IPS DF 6.9 (cell line): Measurements from ENCODE around the gene SMTNL1.

ENCODE experiments used
- DNase-seq: peaks from one replicate; pipeline ENCODE4 v3.0.0-alpha.2; 2013; ENCODE audit warnings: low read depth, low spot score
- H3K27ac ChIP-seq: one replicate; pipeline ENCODE4 v1.5.1; 2013; ENCODE audit warnings: low read length, control low read depth
- H3K27me3 ChIP-seq: 2 replicates; pipeline ENCODE4 v1.6.1; 2013; ENCODE audit warnings: mild to moderate bottlenecking, low read length; ENCODE audit not compliant: control insufficient read depth, insufficient read depth
- H3K36me3 ChIP-seq: 2 replicates; pipeline ENCODE4 v1.6.1; 2013; ENCODE audit warnings: low read length; ENCODE audit not compliant: control insufficient read depth, insufficient read depth
- H3K4me1 ChIP-seq: 2 replicates; pipeline ENCODE4 v1.6.1; 2013; ENCODE audit warnings: low read length; ENCODE audit not compliant: control insufficient read depth, insufficient read depth
- H3K4me3 ChIP-seq: 2 replicates; pipeline ENCODE4 v1.5.1; 2013; ENCODE audit warnings: mild to moderate bottlenecking, low read length
- H3K9me3 ChIP-seq: 2 replicates; pipeline ENCODE4 v1.6.1; 2013; ENCODE audit warnings: low read length, inconsistent platforms; ENCODE audit not compliant: control insufficient read depth, insufficient read depth
- WGBS: extraction: QIAGEN DNeasy Blood & Tissue Kit; methylation state at CpG from one replicate; pipeline ENCODE4 v1.1.7; 2013; ENCODE audit warnings: mixed read lengths, missing lambda C conversion rate; ENCODE audit not compliant: insufficient read length, insufficient coverage; 5-methylcytosine and 5-hydroxymethylcytosine counted together

SMTNL1 gene

DNA sequence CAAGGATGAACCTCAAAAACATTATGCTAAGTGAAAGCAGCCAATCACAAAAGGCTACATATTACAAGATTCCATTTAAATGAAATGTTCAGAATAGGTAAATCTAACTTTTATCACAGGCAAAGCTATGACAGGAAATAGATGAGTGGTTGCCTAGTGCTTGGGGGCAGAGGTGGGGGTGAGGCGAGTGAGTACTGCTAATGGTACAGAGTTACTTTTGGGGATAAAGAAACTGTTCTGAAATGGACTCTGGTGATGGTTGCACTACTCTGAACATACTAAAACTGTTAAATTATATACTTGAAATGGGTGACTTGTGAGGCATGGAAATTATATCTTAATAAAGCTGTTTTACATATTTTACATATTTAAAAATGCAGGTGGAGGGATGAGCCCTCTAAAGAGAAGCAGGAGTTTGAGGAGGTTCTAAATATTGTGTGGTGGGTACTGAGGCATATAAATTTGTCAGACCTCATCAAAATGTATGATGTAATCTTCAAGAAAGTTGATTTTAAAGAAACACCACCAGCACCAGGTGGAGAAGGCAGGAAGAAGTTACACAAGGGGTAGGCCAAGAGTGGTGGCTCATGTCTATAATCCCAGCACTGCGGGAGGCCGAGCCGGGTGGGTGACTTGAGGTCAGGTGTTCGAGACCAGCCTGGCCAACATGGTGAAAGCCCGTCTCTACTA is 25.5 kb upstream of the SMTNL1 start:
- Histone ChIP-seq H3K9me3 (no peaks in the 10 kb centered on the region), H3K4me3 (no peak overlapping the region), H3K27me3 (peaks cover 3% of the 10 kb centered on the region; the same call in 1 of the 2 replicates), H3K27ac (no peak overlapping the region), H3K36me3 (no peaks in the 10 kb centered on the region), H3K4me1 (peaks cover 1% of the 10 kb centered on the region; the same call in 1 of the 2 replicates)
- WGBS = no CpG with 5 or more reads among the region's 6 CpGs
- DNase-seq = no peak

- H3K36me3 ChIP-seq = no peaks in the 10 kb centered on the region
- WGBS = no CpG with 5 or more reads among the region's 12 CpGs
- no peaks in the 10 kb centered on the region for H3K9me3 ChIP-seq
- H3K4me1 ChIP-seq = peaks cover 1% of the 10 kb centered on the region; the same call in 1 of the 2 replicates
- no peak overlapping the region for H3K27ac ChIP-seq
- no peak overlapping the region for H3K4me3 ChIP-seq
- no peak for DNase-seq
- peaks cover 3% of the 10 kb centered on the region; the same call in 1 of the 2 replicates for H3K27me3 ChIP-seq
Observed at GRCh38 chr11:57512646-57513451, 24.5 kb upstream of the SMTNL1 start.

DNA sequence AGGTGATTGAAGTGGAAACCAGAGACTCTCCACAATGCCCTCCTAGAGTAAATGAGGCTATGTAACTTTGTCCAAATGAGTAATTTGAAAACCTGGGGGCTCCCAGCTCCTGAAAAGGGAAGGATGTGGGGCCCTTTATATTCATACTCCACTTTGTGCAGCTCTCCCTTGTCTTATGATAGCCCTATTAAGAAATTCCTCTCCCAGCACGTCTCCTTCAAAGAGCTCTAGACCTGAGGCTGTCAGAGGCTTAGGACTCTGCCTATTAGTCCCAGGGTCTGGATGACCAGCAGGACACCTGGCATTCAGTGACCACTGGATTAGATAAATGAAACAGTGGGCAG is 24.0 kb upstream of the SMTNL1 start:
- WGBS = no CpG with 5 or more reads among the region's 1 CpG
- H3K36me3 ChIP-seq = no peaks in the 10 kb centered on the region
- peaks cover 3% of the 10 kb centered on the region; the same call in 1 of the 2 replicates for H3K27me3 ChIP-seq
- DNase-seq = no peak
- no peaks in the 10 kb centered on the region for H3K9me3 ChIP-seq
- no peak overlapping the region; the same call in 1 of the 2 replicates for H3K4me3 ChIP-seq
- H3K4me1 ChIP-seq = peaks cover 1% of the 10 kb centered on the region; the same call in 1 of the 2 replicates
- no peak overlapping the region for H3K27ac ChIP-seq

DNA sequence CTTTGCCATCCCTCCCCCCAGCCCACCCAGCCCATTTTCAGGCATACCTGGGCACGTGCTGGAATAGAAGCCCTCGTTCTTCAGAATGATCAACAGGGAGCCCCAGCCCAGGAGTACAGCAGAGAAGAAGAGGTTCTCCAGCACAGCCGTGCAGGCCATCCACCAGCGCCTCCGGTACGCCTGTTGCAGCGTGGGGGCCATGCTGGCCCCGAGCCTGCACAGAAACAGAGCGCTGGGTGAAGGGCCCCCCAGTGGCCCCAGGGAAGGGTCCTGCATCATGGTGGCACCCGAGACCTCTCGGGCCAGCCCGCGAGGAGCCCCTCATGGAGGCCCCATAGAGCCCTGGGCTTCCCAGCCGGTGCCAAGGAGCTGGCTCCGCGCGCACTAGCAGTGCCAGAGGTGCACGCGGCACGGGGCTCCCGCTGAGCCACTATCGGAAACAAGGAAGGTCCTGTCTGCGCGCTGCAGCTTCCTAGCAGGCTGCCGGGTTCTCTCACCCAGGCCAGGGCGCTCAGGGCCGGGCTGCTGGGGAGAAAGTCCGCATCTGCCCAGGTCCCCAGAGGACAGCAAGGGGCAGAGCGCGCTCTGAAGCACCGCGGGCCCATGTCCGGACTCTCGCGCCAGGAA is 23.4 kb upstream of the SMTNL1 start:
- no peak overlapping the region for H3K27ac ChIP-seq
- peak overlapping the region; percentile 64; the same call in 1 of the 2 replicates for H3K4me3 ChIP-seq
- H3K36me3 ChIP-seq = no peaks in the 10 kb centered on the region
- no peaks in the 10 kb centered on the region for H3K9me3 ChIP-seq
- H3K4me1 ChIP-seq = peaks cover 1% of the 10 kb centered on the region; the same call in 1 of the 2 replicates
- WGBS = no CpG with 5 or more reads among the region's 35 CpGs
- peaks cover 3% of the 10 kb centered on the region; the same call in 1 of the 2 replicates for H3K27me3 ChIP-seq
- no peak for DNase-seq

DNA sequence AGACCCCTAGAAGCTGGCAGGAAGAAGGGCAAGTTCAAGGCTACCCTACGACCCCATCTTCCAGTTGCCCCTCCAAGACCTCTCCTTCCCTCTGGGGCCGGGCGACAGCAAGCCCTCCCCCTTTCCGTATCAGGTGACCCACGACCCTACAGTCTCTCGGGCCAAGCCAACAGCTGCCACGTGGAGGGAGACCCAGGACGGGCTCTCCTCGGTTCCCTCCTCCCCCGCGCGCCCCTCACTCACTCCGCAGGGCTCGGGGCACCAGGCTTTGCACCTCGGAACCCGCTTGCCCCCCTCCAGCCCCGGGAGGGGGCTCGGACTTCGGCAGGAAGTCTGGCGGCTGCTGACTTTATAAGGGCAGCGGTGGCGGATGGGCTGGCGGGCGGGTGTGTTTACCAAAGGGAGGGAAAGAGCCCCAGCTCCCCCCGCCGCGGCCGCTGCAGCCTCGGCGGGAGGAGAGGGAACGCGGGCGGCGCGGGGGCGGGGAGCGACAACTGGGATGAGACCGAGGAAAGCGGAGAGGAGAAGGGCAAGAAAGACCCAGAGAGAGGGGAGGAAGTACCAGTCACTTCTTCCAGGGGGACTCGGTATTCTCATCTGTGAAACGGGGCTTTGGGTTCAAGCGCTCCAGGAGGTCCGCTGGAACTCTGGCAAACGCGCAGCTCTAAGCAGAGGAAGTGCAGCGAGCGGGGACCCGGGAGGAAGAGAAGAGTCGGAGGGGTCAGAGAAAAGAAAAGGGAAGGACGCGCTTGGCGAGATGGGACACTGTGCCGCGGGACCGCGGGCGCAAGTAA is 22.7 kb upstream of the SMTNL1 start:
- Histone ChIP-seq H3K4me3 (peak overlapping the region; percentile 64; the same call in 1 of the 2 replicates), H3K4me1 (peaks cover 1% of the 10 kb centered on the region; the same call in 1 of the 2 replicates), H3K27me3 (peaks cover 3% of the 10 kb centered on the region; the same call in 1 of the 2 replicates), H3K27ac (no peak overlapping the region), H3K36me3 (no peaks in the 10 kb centered on the region), H3K9me3 (no peaks in the 10 kb centered on the region)
- no CpG with 5 or more reads among the region's 57 CpGs for WGBS
- no peak for DNase-seq

DNA sequence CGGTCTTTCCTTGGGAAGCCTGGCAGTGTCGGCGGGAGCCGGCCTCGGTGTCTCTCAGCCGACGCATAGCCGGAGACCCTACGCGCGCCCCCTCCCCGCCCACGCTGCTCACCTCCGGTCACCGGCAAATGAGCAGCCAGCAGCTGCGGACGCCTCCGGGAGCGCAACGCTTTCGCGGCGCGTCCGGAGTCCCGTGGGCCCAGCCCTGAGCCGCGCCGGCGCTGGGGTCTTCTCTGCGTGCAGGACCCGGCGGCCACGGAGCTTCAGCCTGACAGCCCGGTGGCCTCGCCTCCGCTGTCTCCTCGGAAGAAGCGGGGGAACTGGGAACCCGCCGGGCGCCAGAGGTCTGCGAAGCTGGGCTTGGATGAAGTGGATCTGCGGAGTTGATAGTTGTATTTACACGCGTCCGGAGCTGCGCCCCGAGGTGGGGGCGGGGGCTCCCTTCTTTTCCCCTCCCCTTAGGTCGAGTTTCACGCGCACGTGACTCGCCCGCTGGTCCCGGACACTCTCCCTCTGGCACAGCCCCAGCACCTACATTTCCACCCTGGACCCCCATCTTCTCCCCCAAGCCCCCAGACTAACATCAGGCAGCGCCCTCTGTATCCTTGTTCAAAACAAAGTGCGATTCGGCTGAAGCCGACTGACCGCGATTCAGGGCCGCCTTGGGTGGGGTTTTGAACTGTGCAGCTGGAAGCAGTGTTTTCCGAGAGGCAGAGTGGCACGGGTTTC is 21.9 kb upstream of the SMTNL1 start, which contains the start of gene SLC43A1:
SLC43A1 (minus strand) TSS at position 371 of the 729 bp plus-strand sequence. CDS start 1,591 bp downstream, outside the sequence.
- no peak for DNase-seq
- peaks cover 1% of the 10 kb centered on the region; the same call in 1 of the 2 replicates for H3K4me1 ChIP-seq
- no peak within 1 kb of the TSS for H3K27ac ChIP-seq
- no peaks in the 10 kb centered on the region for H3K9me3 ChIP-seq
- H3K27me3 ChIP-seq = peaks cover 3% of the 10 kb centered on the region; the same call in 1 of the 2 replicates
- no peaks in the 10 kb centered on the region for H3K36me3 ChIP-seq
- no CpG with 5 or more reads among the region's 66 CpGs for WGBS
- H3K4me3 ChIP-seq = peak within 1 kb of the TSS; percentile 64; the same call in 1 of the 2 replicates

DNA sequence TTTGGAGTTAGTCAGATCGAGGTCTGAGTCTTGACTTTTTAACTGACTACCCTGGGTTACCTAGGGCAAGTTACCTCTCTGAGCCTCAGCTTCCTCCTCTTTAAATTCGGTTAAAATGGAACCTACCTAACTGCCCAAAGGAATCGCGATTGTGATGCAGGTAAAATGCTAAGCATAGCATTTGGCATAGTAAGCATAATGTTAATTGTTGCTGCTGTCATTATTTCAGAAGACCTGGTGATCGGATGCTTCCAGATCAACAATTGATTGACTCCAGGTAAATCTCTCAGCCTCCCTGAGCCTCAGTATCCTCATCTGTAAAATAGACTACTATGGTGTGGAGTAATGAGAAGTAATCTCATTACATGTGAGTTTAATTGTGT is 21.3 kb upstream of the SMTNL1 start:
- no peaks in the 10 kb centered on the region for H3K36me3 ChIP-seq
- H3K27ac ChIP-seq = no peak overlapping the region
- peaks cover 3% of the 10 kb centered on the region; the same call in 1 of the 2 replicates for H3K27me3 ChIP-seq
- no peaks in the 10 kb centered on the region for H3K9me3 ChIP-seq
- peak overlapping the region; percentile 64; the same call in 1 of the 2 replicates for H3K4me3 ChIP-seq
- H3K4me1 ChIP-seq = peaks cover 1% of the 10 kb centered on the region; the same call in 1 of the 2 replicates
- WGBS = no CpG with 5 or more reads among the region's 5 CpGs
- DNase-seq = no peak

DNA sequence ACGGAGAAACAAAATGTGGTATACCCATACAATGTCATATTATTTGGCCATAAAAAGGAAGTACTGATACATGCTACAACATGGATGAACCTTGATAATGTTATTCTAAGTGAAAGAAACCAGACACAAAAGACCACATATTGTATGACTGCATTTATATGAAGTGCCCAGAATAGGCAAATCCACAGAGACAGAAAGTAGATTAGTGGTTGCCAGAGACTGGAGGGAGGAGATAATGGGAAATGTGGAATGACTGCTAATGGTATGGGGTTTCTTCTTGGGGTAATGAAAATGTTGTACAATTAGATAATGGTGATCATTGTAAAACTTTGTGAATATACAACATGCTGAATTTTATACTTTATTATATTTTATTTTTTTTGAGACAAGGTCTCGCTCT is 16.3 kb upstream of the SMTNL1 start:
- DNase-seq = no peak
- no CpG with 5 or more reads among the region's 2 CpGs for WGBS
- H3K4me1 ChIP-seq = peaks cover under 1% of the 10 kb centered on the region; the same call in 1 of the 2 replicates

DNA sequence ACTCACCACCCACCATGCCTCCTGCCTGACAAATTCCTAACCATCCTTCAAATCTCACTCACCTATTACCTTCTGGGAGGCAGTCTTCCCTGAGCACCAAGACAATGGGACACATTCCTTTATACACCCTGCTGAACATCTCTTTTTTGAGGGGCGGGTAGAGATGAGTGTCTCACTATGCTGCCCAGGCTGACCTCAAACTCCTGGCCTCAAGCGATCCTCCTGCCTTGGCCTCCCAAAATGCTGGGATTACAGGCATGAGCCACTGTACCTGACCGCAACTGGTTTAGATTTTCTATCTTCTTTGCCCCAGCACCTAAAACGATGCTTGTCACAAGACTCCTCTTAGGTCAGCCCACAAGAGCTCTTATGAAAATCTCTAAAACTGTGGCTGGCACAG is 14.0 kb upstream of the SMTNL1 start:
- H3K4me3 ChIP-seq = no peak overlapping the region
- no CpG with 5 or more reads among the region's 4 CpGs for WGBS
- H3K9me3 ChIP-seq = no peaks in the 10 kb centered on the region
- DNase-seq = no peak
- no peaks in the 10 kb centered on the region for H3K27me3 ChIP-seq
- H3K36me3 ChIP-seq = no peaks in the 10 kb centered on the region
- no peaks in the 10 kb centered on the region for H3K4me1 ChIP-seq
- no peak overlapping the region for H3K27ac ChIP-seq

More for the DNA sequence above, 16.3 kb upstream of the SMTNL1 start:
- Histone ChIP-seq H3K36me3 (no peaks in the 10 kb centered on the region), H3K9me3 (no peaks in the 10 kb centered on the region), H3K27ac (no peak overlapping the region), H3K4me3 (no peak overlapping the region), H3K27me3 (peaks cover 1% of the 10 kb centered on the region; the same call in 1 of the 2 replicates)
